CD14-positive monocyte (primary cell): Measurements from ENCODE around the gene LRSAM1. TPM values are rescaled to one million over a fixed set of nuclear protein-coding genes. Genes with fewer than 3 reads are reported as not detected.
A peak's percentile ranks its signal among the peaks of the same experiment; 100 is the strongest.

Experiments
- DNase-seq, 3 donors: peaks; one replicate each; pipeline ENCODE4 v3.0.0-alpha.2; 2011 to 2022
- H2AFZ ChIP-seq: 2 replicates; pipeline ENCODE4 v1.6.0; 2012; ENCODE audit warnings: mild to moderate bottlenecking, low read depth, low read length, inconsistent platforms; ENCODE audit not compliant: insufficient read depth, poor library complexity, severe bottlenecking
- H3K27ac ChIP-seq, 2 donors: 1 replicate in 1 of 2; 2 replicates in 1 of 2; pipeline ENCODE4 v1.5.1; 2012 to 2013; ENCODE audit warnings: low read length in 2 of 2, control low read depth in 1 of 2, inconsistent platforms in 1 of 2, low read depth in 1 of 2, mild to moderate bottlenecking in 1 of 2
- H3K27me3 ChIP-seq, 2 donors: one replicate each; pipeline versions ENCODE4 v1.6.0 to v1.6.1; 2011 to 2013; ENCODE audit warnings: low read length in 2 of 2; ENCODE audit not compliant: control insufficient read depth in 2 of 2, insufficient read depth in 2 of 2
- H3K36me3 ChIP-seq, 2 donors: replicated peaks in 1 of 2; 1 replicate in 1 of 2; 2 replicates in 1 of 2; pipeline versions ENCODE4 v1.5.1 to v1.6.1; 2012 to 2013; ENCODE audit warnings: low read length in 2 of 2, control low read depth in 1 of 2, inconsistent platforms in 1 of 2, mild to moderate bottlenecking in 1 of 2; ENCODE audit not compliant: insufficient read depth in 2 of 2, control insufficient read depth in 1 of 2
- H3K4me1 ChIP-seq, 2 donors: 1 replicate in 1 of 2; 2 replicates in 1 of 2; pipeline versions ENCODE4 v1.5.1 to v1.6.1; 2012 to 2013; ENCODE audit warnings: low read length in 2 of 2, control low read depth in 1 of 2, inconsistent platforms in 1 of 2, mild to moderate bottlenecking in 1 of 2, moderate library complexity in 1 of 2; ENCODE audit not compliant: insufficient read depth in 2 of 2, control insufficient read depth in 1 of 2
- H3K4me2 ChIP-seq: replicated peaks from 2 replicates; pipeline ENCODE3; 2012; ENCODE audit warnings: low read length, moderate library complexity, mild to moderate bottlenecking; ENCODE audit not compliant: poor library complexity, severe bottlenecking; ENCODE audit errors: extremely low read depth
- H3K4me3 ChIP-seq, 3 experiments: fragments of 200-600 bp in 1 of 3; sonication (generic) in 1 of 3; replicated peaks in 1 of 3; 1 replicate in 2 of 3; 2 replicates in 1 of 3; pipeline ENCODE4 v1.5.1; 2011 to 2013; ENCODE audit warnings: low read length in 3 of 3, mild to moderate bottlenecking in 3 of 3, control low read depth in 2 of 3, low read depth in 2 of 3, inconsistent platforms in 1 of 3, moderate library complexity in 1 of 3
- H3K79me2 ChIP-seq: 2 replicates; pipeline ENCODE4 v1.6.0; 2012; ENCODE audit warnings: mild to moderate bottlenecking, control low read depth, inconsistent platforms, low read length, moderate library complexity; ENCODE audit not compliant: insufficient read depth
- H3K9ac ChIP-seq: 2 replicates; pipeline ENCODE4 v1.6.0; 2017; ENCODE audit warnings: low read length, mild to moderate bottlenecking; ENCODE audit not compliant: insufficient read depth, poor library complexity, severe bottlenecking
- H3K9me3 ChIP-seq, 2 donors: replicated peaks in 1 of 2; 1 replicate in 1 of 2; 2 replicates in 1 of 2; pipeline versions ENCODE4 v1.5.1 to v1.6.1; 2012 to 2013; ENCODE audit warnings: low read length in 2 of 2, control low read depth in 1 of 2; ENCODE audit not compliant: control insufficient read depth in 1 of 2, insufficient read depth in 1 of 2
- H4K20me1 ChIP-seq: 2 replicates; pipeline ENCODE4 v1.6.0; 2012; ENCODE audit warnings: mild to moderate bottlenecking, low read length, control low read depth, moderate library complexity; ENCODE audit not compliant: insufficient read depth
- H3K27ac Mint-ChIP-seq, 7 donors: one replicate each; pipeline ENCODE4 v1.8.0; 2020; ENCODE audit warnings: mild to moderate bottlenecking in 7 of 7, mixed read lengths in 7 of 7, moderate library complexity in 6 of 7, inconsistent platforms in 2 of 7
- H3K27me3 Mint-ChIP-seq, 3 donors: one replicate each; pipeline ENCODE4 v1.8.0; 2021 to 2022; ENCODE audit warnings: low read depth in 3 of 3, mild to moderate bottlenecking in 3 of 3, mixed read lengths in 3 of 3, moderate library complexity in 3 of 3, inconsistent platforms in 1 of 3
- H3K36me3 Mint-ChIP-seq, 2 donors: one replicate each; pipeline ENCODE4 v1.8.0; 2020; ENCODE audit warnings: mixed read lengths in 2 of 2, inconsistent platforms in 1 of 2, mild to moderate bottlenecking in 1 of 2
- H3K4me1 Mint-ChIP-seq: one replicate; pipeline ENCODE4 v1.8.0; 2020; ENCODE audit warnings: mild to moderate bottlenecking, mixed read lengths
- H3K4me3 Mint-ChIP-seq, 2 donors: one replicate each; pipeline ENCODE4 v1.8.0; 2020; ENCODE audit warnings: mild to moderate bottlenecking in 2 of 2, mixed read lengths in 2 of 2, moderate library complexity in 1 of 2
- H3K9me3 Mint-ChIP-seq, 7 donors: one replicate each; pipeline ENCODE4 v1.8.0; 2020 to 2022; ENCODE audit warnings: mixed read lengths in 7 of 7, mild to moderate bottlenecking in 6 of 7, moderate library complexity in 6 of 7, inconsistent platforms in 2 of 7
- CTCF ChIP-seq: fragments of 200-600 bp; IDR thresholded peaks from one replicate; pipeline ENCODE4 v1.8.0; 2022; ENCODE audit warnings: antibody characterized with exemption, mild to moderate bottlenecking
- WGBS: methylation state at CpG from one replicate; pipeline ENCODE4 v1.1.5; 2013; ENCODE audit warnings: missing lambda C conversion rate; ENCODE audit not compliant: insufficient coverage; 5-methylcytosine and 5-hydroxymethylcytosine counted together
- intact Hi-C, 2 donors: fragments of 100-400 bp; cut with micrococcal nuclease; formaldehyde crosslinking; loops; one replicate each; pipeline versions ENCODE4 v1.15.0 to v1.15.1; 2023
- polyA plus RNA-seq, 3 donors: library from polyadenylated mRNA; depleted of rRNA in 1 of 3; unstranded in 2 of 3; stranded (reverse) in 1 of 3; fragments of 300-500 nt in 2 of 3; fragments of >200 nt in 1 of 3; fragmentation: Illumina TruSeq in 2 of 3; gene quantifications; 1 replicate in 2 of 3; 2 replicates in 1 of 3; pipeline ENCODE4 v1.2.3, GENCODE V29; 2012 to 2021

Gene LRSAM1
- polyA plus RNA-seq, 3 donors = 6.0 to 19.8 (median 8.2) TPM

DNA sequence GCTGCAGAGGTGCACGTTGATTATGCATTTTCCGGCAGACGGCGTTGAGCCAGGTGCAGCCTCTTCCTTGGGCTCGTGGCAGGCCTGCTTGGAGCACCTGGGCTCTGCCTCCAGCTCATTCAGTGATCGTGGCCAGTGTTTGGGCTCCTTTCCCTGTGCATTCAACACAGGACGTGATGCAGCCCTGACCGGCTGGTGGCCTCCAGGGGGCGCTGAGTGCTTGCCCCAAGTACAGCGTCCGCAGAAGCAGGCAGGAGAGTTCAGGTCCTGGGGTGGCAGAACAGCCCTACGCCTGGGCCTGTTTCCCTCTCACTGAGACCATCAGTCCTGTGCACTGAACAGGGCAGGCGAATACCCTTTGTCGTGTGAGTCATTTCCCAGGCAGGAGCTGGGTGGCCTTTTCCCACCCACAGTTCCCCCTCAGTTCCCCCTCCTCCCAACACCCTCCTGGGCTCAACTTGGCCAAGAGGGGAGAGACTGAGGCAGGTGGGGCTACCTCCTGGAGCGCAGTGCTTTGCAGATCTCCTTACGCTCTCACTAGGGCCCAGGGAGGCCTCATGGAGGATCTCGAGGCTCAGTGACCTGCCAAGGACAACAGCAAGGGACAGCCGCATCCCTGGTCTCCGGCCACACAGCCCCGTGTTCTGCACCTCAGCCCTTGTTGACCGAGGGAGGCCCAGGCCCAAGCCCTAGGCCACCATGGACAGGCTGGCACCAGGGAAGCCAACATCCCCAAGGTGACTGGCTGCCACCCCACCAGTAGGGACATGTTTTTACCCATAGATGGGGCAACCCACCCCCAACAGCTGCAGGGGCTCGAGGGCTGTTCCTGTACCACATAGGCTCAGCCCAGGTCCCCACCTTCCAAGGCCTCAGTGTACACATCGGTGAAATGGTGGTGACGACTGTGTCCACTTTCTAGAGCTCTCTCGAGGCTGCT, 52.9 kb downstream of the LRSAM1 start:
- no peak overlapping the region for H3K9ac ChIP-seq
- H3K79me2 ChIP-seq = no peaks in the 10 kb centered on the region
- Mint-ChIP-seq H3K27ac (peak overlapping the region in 6 of 7 donors; percentile 19 to 54 (median 47)), H3K27me3 (peaks cover 0 to 4% (median 2%) of the 10 kb centered on the region in 3 donors), H3K4me1 (no peaks in the 10 kb centered on the region), H3K9me3 (no peaks in the 10 kb centered on the region), H3K4me3 (no peak overlapping the region), H3K36me3 (peaks cover 40 to 77% of the 10 kb centered on the region in 2 donors)
- no peaks in the 10 kb centered on the region for H3K9me3 ChIP-seq
- intact Hi-C loops = loop anchor here (2.0 to 10.0 kb wide), 5 partner anchors 83 to 418 kb away; partner anchors contain the start of gene AK1 (in 1 of the 2)
- peaks cover 66 to 87% of the 10 kb centered on the region in 2 donors for H3K36me3 ChIP-seq
- H2AFZ ChIP-seq = no peak overlapping the region
- peak; percentile 73 to 80 (median 79) for DNase-seq
- H3K4me2 ChIP-seq = no peak overlapping the region
- no peaks in the 10 kb centered on the region for H3K27me3 ChIP-seq
- no peak overlapping the region for H3K4me3 ChIP-seq
- H3K4me1 ChIP-seq = no peaks in the 10 kb centered on the region
- WGBS = 63% methylated on average over 22 of the region's 25 CpGs
- TF ChIP-seq CTCF = peak; percentile 90
- H4K20me1 ChIP-seq = peaks cover 46% of the 10 kb centered on the region
- H3K27ac ChIP-seq = peak overlapping the region; percentile 2 to 50

GRCh38 chr9:127504887-127505251, 53.6 kb downstream of the LRSAM1 start:
- Histone ChIP-seq H3K9me3 (no peaks in the 10 kb centered on the region), H3K79me2 (no peaks in the 10 kb centered on the region)
- WGBS = 99% methylated on average over 7 of the region's 8 CpGs

More at GRCh38 chr9:127504887-127505251, 53.6 kb downstream of the LRSAM1 start:
- Histone ChIP-seq H2AFZ (no peak overlapping the region), H4K20me1 (peaks cover 53% of the 10 kb centered on the region), H3K27me3 (no peaks in the 10 kb centered on the region), H3K4me2 (no peak overlapping the region), H3K4me1 (no peaks in the 10 kb centered on the region), H3K27ac (peak overlapping the region in 1 of 2 donors; percentile 50), H3K4me3 (no peak overlapping the region), H3K9ac (no peak overlapping the region), H3K36me3 (peaks cover 72 to 93% of the 10 kb centered on the region in 2 donors)
- Mint-ChIP-seq H3K4me3 (no peak overlapping the region), H3K36me3 (peaks cover 43 to 80% of the 10 kb centered on the region in 2 donors), H3K4me1 (no peaks in the 10 kb centered on the region), H3K27ac (peak overlapping the region; percentile 19 to 71 (median 46)), H3K9me3 (no peaks in the 10 kb centered on the region), H3K27me3 (peaks cover 1 to 4% (median 2%) of the 10 kb centered on the region in 3 donors)
- peak in 1 of 3 donors; percentile 4 for DNase-seq
- no peak for TF ChIP-seq CTCF
- intact Hi-C loops = loop anchor here (1.0 to 10.0 kb wide), 6 partner anchors 82 to 417 kb away; partner anchors contain the start of gene AK1 (in 1 of the 2)
